ENCODE results near the gene GSK3B. TPM values are rescaled to one million over a fixed set of nuclear protein-coding genes. Genes with fewer than 3 reads are reported as not detected.

Gene GSK3B
- total RNA-seq, 2 donors from 2014 or later = 57.3 to 59.8 TPM

DNA sequence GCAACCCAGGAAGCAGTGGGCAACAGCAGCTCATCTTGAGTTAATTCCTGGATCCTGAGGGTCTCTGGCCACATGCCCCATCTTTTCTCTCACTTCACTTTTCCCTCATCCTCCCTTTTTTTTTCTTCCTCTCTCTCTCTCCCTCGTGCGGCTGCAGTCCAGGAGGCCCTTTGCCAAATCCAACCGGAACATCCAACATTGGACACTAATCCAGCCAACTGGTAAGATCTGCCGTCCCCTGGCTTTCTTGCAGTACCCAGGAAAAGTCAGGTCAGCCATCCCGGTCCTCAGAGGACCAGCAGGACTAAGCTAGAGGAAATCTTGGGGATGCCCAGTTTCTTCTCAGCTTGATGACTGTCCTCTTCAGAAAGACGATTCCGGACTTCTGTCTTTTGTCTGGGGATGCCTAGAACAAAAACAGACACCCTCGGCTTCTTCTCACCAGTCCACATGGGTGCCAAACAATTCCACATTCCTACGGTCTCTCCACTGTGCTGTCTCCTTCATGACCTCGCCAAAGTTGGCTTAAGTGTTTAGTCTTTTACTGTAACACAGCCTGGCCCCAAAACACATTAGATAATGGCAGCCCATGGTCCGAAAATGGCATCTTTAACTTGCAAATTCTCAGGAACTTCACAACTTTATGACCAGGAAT, 115.6 kb downstream of the GSK3B start:
- peaks cover 35% of the 10 kb centered on the region for H3K36me3 Mint-ChIP-seq (ENCODE audit: low read depth)
- no peak overlapping the region for H3K27ac Mint-ChIP-seq
- no peak for DNase-seq
- Histone ChIP-seq H3K36me3 (ENCODE audit: control insufficient read depth, insufficient read depth, low read length) (no peaks in the 10 kb centered on the region), H3K9ac (ENCODE audit: extremely low read depth, low read length, poor library complexity, severe bottlenecking) (no peak overlapping the region), H3K4me3 (ENCODE audit: low read length) (no peak overlapping the region), H3K4me1 (ENCODE audit: control insufficient read depth, insufficient read depth, low read length) (no peaks in the 10 kb centered on the region), H3K27ac (ENCODE audit: low read depth, low read length) (no peak overlapping the region), H3K27me3 (ENCODE audit: control insufficient read depth, insufficient read depth, low read length, poor library complexity, severe bottlenecking) (no peaks in the 10 kb centered on the region), H3K9me3 (ENCODE audit: control insufficient read depth, low read length) (no peaks in the 10 kb centered on the region)
- peaks cover 3% of the 10 kb centered on the region for H3K9me3 Mint-ChIP-seq
- WGBS, 2 experiments (ENCODE audit: insufficient coverage in 1 of 2, insufficient read length in 1 of 2) = 95 to 99% methylated on average over 8 to 11 of the region's 11 CpGs
- TF ChIP-seq, protein P1, sequence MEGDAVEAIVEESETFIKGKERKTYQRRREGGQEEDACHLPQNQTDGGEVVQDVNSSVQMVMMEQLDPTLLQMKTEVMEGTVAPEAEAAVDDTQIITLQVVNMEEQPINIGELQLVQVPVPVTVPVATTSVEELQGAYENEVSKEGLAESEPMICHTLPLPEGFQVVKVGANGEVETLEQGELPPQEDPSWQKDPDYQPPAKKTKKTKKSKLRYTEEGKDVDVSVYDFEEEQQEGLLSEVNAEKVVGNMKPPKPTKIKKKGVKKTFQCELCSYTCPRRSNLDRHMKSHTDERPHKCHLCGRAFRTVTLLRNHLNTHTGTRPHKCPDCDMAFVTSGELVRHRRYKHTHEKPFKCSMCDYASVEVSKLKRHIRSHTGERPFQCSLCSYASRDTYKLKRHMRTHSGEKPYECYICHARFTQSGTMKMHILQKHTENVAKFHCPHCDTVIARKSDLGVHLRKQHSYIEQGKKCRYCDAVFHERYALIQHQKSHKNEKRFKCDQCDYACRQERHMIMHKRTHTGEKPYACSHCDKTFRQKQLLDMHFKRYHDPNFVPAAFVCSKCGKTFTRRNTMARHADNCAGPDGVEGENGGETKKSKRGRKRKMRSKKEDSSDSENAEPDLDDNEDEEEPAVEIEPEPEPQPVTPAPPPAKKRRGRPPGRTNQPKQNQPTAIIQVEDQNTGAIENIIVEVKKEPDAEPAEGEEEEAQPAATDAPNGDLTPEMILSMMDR (conservative IDR thresholded peaks at IDR 0.05) = no peak
- H3K4me1 Mint-ChIP-seq = peaks cover 10% of the 10 kb centered on the region
- no peaks in the 10 kb centered on the region for H3K27me3 Mint-ChIP-seq (ENCODE audit: insufficient read depth)
- H3K4me3 Mint-ChIP-seq = no peak overlapping the region

DNA sequence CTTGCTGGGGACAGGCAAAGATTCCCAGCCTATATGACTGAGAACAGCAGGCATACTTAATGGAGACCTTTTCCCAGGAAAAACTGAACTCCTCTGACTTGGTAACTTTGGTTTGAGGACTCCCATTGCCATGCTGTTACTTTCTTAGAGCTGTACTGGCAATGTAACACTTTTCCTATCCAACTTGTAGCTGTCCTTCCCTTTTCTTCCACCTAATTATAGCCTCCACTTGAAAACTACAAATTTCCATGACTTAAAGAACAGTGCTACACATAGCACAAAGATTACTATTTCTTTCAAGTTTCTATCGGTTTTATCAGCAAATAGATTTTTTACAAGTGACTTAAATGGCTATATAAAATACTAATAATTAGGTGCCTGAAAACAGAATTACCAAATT, 116.9 kb downstream of the GSK3B start:
- Histone ChIP-seq H3K9ac (ENCODE audit: extremely low read depth, low read length, poor library complexity, severe bottlenecking) (no peak overlapping the region), H3K27me3 (ENCODE audit: control insufficient read depth, insufficient read depth, low read length, poor library complexity, severe bottlenecking) (no peaks in the 10 kb centered on the region), H3K4me1 (ENCODE audit: control insufficient read depth, insufficient read depth, low read length) (no peaks in the 10 kb centered on the region), H3K36me3 (ENCODE audit: control insufficient read depth, insufficient read depth, low read length) (no peaks in the 10 kb centered on the region), H3K9me3 (ENCODE audit: control insufficient read depth, low read length) (no peaks in the 10 kb centered on the region), H3K27ac (ENCODE audit: low read depth, low read length) (no peak overlapping the region), H3K4me3 (ENCODE audit: low read length) (no peak overlapping the region)
- Mint-ChIP-seq H3K4me3 (no peak overlapping the region), H3K9me3 (no peaks in the 10 kb centered on the region), H3K4me1 (peaks cover 6% of the 10 kb centered on the region), H3K27me3 (ENCODE audit: insufficient read depth) (no peaks in the 10 kb centered on the region), H3K27ac (no peak overlapping the region), H3K36me3 (ENCODE audit: low read depth) (peaks cover 36% of the 10 kb centered on the region)
- TF ChIP-seq, protein P1 (conservative IDR thresholded peaks at IDR 0.05) = no peak
- DNase-seq = no peak
- WGBS, 2 experiments (ENCODE audit: insufficient coverage in 1 of 2, insufficient read length in 1 of 2) = 100% methylated on average over 1 of the region's 1 CpG; no CpG with 5 or more reads in 1 of the 2 experiments

GRCh38 chr3:119976214-119976613, 118.0 kb downstream of the GSK3B start:
- no peaks in the 10 kb centered on the region for H3K4me1 ChIP-seq (ENCODE audit: control insufficient read depth, insufficient read depth, low read length)
- TF ChIP-seq, protein P1 (conservative IDR thresholded peaks at IDR 0.05) = no peak
- H3K27me3 ChIP-seq (ENCODE audit: control insufficient read depth, insufficient read depth, low read length, poor library complexity, severe bottlenecking) = no peaks in the 10 kb centered on the region
- H3K4me3 Mint-ChIP-seq = no peak overlapping the region
- no peak overlapping the region for H3K27ac Mint-ChIP-seq
- 100% methylated on average over 1 of the region's 1 CpG for WGBS, 2 experiments (ENCODE audit: insufficient coverage in 1 of 2, insufficient read length in 1 of 2)
- H3K4me3 ChIP-seq (ENCODE audit: low read length) = no peak overlapping the region
- H3K36me3 Mint-ChIP-seq (ENCODE audit: low read depth) = peaks cover 32% of the 10 kb centered on the region
- H3K9ac ChIP-seq (ENCODE audit: extremely low read depth, low read length, poor library complexity, severe bottlenecking) = no peak overlapping the region
- H3K27ac ChIP-seq (ENCODE audit: low read depth, low read length) = no peak overlapping the region
- peaks cover 4% of the 10 kb centered on the region for H3K4me1 Mint-ChIP-seq
- DNase-seq = no peak
- H3K27me3 Mint-ChIP-seq (ENCODE audit: insufficient read depth) = no peaks in the 10 kb centered on the region
- peaks cover 3% of the 10 kb centered on the region for H3K9me3 ChIP-seq (ENCODE audit: control insufficient read depth, low read length)
- no peaks in the 10 kb centered on the region for H3K36me3 ChIP-seq (ENCODE audit: control insufficient read depth, insufficient read depth, low read length)
- peaks cover 2% of the 10 kb centered on the region for H3K9me3 Mint-ChIP-seq
